ENCODE data around the gene PPP1CA.
"Not testable (repeated sequence)": the region's sequence is repeated elsewhere in the genome, so short reads cannot be mapped to it uniquely, and the experiment has no call there.

Gene PPP1CA

DNA sequence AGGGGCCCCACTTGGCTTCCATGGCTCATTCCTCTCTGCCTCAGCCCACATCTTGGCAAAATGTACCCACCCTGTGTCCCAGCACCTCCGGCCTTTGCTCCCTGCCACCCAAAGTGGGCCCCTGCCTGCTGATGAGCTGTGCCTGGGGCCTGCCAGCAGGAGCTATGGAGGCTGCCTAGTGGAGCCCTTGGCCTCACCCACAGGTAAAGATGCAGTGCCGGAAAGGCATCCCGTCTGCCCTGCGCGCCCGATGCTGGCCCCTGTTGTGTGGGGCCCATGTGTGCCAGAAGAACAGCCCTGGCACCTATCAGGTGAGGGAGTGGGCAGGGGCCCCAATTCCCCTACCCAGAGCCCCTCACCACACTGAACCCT lies 3.5 kb upstream of the PPP1CA start:
- Histone ChIP-seq H3K9ac (ENCODE audit: low read length) (no peak overlapping the region), H3K9me3 (ENCODE audit: control insufficient read depth, low read depth, low read length) (no peaks in the 10 kb centered on the region), H3K27me3 (ENCODE audit: control insufficient read depth, insufficient read depth, low read length) (no peaks in the 10 kb centered on the region)

DNA sequence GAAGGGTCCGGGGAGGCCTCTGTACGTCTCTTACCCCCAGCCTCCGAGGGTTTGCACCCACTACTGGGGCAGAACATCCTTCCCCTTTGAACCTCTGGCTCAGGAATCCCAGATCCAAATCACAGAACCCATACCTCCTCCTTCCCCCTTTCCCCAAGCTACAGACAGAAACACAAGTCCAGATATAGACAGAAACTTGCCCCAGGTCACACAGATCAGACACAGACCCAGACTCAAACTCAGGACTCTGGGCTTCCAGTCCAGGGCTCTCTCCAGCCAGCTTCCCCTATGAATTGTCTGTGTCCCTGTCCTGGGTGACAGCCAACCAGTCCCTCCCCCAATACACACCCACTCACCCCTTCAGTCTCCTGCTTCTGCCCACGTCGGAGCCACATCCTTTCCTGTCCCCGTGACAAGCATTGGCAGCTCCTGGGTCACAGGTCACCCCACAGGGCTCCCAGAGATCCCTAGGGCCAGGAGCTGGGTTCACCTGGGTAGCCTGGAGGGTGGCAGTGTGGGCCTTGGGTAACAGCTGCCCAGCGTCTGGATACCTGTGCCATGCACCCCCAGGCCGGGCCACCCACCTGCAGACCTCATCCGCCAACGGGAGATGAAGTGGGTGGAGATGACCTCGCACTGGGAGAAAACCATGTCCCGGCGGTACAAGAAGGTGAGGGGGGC lies 3.0 kb upstream of the PPP1CA start:
- Histone ChIP-seq H3K27ac (ENCODE audit: low read length) (no peak overlapping the region), H3K4me1 (ENCODE audit: control insufficient read depth, low read depth, low read length) (peaks cover 6% of the 10 kb centered on the region), H3K36me3 (ENCODE audit: control insufficient read depth, low read depth, low read length) (no peaks in the 10 kb centered on the region), H3K9me3 (ENCODE audit: control insufficient read depth, low read depth, low read length) (no peaks in the 10 kb centered on the region), H3K27me3 (ENCODE audit: control insufficient read depth, insufficient read depth, low read length) (no peaks in the 10 kb centered on the region), H3K9ac (ENCODE audit: low read length) (no peak overlapping the region), H3K4me3 (ENCODE audit: low read length) (no peak overlapping the region)

More for the DNA sequence above, 3.5 kb upstream of the PPP1CA start:
- no peak overlapping the region for H3K4me3 ChIP-seq (ENCODE audit: low read length)
- H3K36me3 ChIP-seq (ENCODE audit: control insufficient read depth, low read depth, low read length), result no peaks in the 10 kb centered on the region
- H3K4me1 ChIP-seq (ENCODE audit: control insufficient read depth, low read depth, low read length), result peaks cover 9% of the 10 kb centered on the region
- H3K27ac ChIP-seq (ENCODE audit: low read length), result no peak overlapping the region

DNA sequence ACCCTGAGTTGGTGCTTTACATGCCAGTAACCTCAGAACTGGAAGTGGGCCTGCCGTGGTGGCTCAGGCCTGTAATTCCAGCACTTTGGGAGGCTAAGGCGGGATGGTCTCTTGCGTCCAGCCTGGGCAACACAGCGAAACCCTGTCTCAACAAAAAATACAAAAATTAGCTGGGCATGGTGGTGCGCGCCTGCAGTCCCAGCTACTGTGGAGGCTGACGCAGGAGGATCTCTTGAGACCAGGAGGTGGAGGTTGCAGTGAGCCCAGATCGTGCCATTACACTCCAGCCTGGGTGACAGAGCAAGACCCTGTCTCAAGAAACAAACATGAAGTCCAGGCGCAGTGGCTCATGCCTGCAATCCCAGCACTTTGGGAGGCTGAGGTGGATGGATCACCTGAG lies 1.4 kb upstream of the PPP1CA start:
- H3K4me1 ChIP-seq (ENCODE audit: control insufficient read depth, low read depth, low read length); H3K9me3 ChIP-seq (ENCODE audit: control insufficient read depth, low read depth, low read length); H3K9ac ChIP-seq (ENCODE audit: low read length); H3K27me3 ChIP-seq (ENCODE audit: control insufficient read depth, insufficient read depth, low read length); H3K4me3 ChIP-seq (ENCODE audit: low read length); H3K27ac ChIP-seq (ENCODE audit: low read length): not testable (repeated sequence)
- H3K36me3 ChIP-seq (ENCODE audit: control insufficient read depth, low read depth, low read length), result peaks cover 13% of the 10 kb centered on the region

DNA sequence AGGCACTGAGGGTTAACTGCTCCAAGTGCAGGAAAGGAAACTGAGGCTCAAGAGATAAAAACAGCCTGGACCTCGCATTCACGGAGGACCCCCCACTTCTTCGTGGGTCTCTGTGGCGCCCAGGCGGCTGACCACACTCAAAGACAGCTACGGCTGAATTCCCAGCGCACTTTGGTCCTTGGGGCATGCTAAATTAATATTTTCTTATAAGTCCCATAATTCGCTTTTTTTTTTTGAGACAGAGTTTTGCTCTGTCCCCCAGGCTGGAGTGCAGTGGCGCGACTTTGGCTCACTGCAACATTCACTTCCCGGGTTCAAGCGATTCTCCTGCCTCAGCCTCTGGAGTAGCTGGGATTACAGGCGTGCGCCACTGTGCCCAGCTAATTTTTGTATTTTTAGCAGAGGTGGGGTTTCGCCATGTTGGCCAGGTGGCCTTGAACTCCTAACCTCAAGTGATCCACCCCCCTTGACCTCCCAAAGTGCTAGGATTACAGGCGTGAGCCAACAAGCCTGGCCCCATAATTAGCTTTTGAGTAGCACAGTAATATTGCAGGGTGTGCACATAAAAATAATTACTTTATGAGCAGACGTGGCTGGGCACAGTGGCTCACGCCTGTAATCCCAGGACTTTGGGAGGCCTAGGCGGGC lies 658 bp upstream of the PPP1CA start:
- not testable (repeated sequence) for H3K27me3 ChIP-seq (ENCODE audit: control insufficient read depth, insufficient read depth, low read length); H3K27ac ChIP-seq (ENCODE audit: low read length); H3K4me1 ChIP-seq (ENCODE audit: control insufficient read depth, low read depth, low read length); H3K9ac ChIP-seq (ENCODE audit: low read length); H3K9me3 ChIP-seq (ENCODE audit: control insufficient read depth, low read depth, low read length)
- peak overlapping the region; percentile 26 for H3K4me3 ChIP-seq (ENCODE audit: low read length)
- H3K36me3 ChIP-seq (ENCODE audit: control insufficient read depth, low read depth, low read length), result peaks cover 21% of the 10 kb centered on the region

DNA sequence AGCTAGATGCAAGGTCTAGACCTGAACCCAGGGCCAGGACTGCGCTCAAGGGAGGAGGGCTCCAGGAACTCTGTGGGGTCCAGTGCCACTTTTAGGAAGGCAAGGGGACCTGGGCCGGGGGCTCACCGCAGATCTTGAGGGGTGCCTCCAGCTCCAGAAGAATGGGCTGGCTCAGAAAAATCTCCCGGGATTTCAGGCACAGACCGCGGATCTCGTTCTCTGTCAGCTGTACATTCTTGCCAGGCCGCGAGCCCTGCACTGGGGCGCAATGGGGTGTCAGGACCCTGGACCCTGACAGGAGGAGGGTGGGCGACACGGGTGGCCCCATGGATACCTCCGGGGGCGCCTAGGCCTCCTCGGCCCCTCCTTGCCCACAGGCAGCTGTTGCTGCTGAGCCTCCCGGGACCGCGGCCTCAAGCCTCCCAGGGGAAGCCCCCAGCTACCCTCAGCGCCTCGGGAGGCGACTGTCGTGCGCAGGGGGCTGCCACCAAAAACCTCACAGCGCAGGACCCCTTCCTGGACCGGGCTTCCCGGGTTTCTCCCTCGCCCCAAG lies 640 bp downstream of the PPP1CA start:
- Histone ChIP-seq H3K9ac (ENCODE audit: low read length) (peak overlapping the region; percentile 67), H3K27me3 (ENCODE audit: control insufficient read depth, insufficient read depth, low read length) (no peaks in the 10 kb centered on the region), H3K4me1 (ENCODE audit: control insufficient read depth, low read depth, low read length) (peaks cover 5% of the 10 kb centered on the region), H3K27ac (ENCODE audit: low read length) (no peak overlapping the region), H3K4me3 (ENCODE audit: low read length) (peak overlapping the region; percentile 71), H3K36me3 (ENCODE audit: control insufficient read depth, low read depth, low read length) (peaks cover 23% of the 10 kb centered on the region), H3K9me3 (ENCODE audit: control insufficient read depth, low read depth, low read length) (no peaks in the 10 kb centered on the region)

DNA sequence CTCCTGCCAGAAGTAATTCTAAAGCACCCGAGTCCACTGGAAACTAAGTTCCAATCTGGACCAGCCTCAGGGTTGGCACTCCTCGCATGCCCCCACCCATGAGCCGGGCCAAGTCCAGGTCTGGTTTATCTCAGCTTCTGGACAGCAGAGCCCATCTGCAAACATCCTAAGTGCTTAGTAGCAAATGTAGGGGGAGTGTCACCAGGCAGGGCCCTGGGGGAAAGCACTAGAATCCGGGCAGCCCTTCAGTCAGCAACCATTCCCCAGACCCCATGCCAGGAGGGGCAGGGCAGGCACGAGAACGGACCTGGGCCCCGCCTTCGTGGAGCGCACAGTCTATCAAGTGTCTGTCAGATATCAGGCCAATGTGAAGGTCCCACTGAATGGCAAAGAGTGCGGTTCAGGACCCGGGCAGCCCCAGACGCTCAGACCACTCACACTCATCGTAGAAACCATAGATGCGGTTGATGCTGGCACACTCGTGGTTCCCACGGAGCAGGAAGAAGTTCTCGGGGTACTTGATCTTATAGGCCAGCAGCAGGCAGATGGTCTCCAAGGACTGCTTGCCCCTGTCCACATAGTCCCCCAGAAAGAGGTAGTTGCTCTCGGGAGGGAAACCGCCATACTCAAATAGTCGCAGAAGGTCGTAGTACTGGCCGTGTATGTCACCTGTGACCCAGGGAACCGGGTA lies 1.3 kb downstream of the PPP1CA start:
- Histone ChIP-seq H3K4me3 (ENCODE audit: low read length) (peak overlapping the region; percentile 71), H3K4me1 (ENCODE audit: control insufficient read depth, low read depth, low read length) (peaks cover 5% of the 10 kb centered on the region), H3K9ac (ENCODE audit: low read length) (peak overlapping the region; percentile 67), H3K27me3 (ENCODE audit: control insufficient read depth, insufficient read depth, low read length) (no peaks in the 10 kb centered on the region), H3K9me3 (ENCODE audit: control insufficient read depth, low read depth, low read length) (no peaks in the 10 kb centered on the region), H3K36me3 (ENCODE audit: control insufficient read depth, low read depth, low read length) (peaks cover 24% of the 10 kb centered on the region), H3K27ac (ENCODE audit: low read length) (no peak overlapping the region)

DNA sequence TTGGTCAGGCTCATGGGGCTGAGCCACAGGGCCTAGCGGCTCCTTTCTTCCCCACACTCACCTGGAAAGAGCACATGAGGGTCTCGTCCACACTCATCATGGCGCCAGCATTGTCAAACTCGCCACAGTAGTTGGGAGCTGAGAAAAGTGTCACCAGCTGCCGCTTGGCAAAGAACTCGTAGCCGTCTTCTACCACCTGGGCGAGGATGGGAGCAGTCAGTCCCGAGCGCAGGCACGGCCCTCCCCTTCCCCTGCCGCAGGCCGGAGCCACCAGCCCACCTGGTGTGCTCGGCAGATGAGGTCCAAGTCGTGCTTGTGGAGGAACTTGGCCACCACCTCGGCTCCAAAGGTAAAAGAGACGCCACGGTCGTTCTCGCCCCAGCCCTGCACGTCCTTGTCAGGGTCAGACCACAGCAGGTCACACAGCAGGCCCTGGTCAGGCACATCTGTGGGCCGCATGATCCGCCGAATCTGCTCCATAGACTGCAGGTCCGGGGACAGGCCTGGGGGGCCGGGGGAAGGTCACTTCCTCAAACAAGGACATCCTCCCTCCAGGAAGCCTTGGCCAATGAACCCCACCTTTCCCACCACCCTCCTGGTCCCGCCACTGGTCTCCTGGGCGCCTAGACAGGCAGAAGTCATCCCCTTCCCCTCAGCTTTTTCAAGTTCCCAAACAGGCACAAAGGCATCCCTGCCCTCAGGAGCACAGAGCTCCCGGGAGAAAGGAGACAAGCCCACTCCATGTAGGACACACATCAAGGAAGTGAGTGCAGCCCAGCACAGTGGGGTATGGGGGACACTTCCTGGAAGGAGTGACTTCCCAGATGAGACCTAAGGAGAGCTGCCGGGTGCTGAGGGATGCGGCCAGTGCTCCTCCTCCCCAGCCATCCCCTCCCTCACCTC lies 2.7 kb downstream of the PPP1CA start:
- peaks cover 24% of the 10 kb centered on the region for H3K36me3 ChIP-seq (ENCODE audit: control insufficient read depth, low read depth, low read length)
- H3K9ac ChIP-seq (ENCODE audit: low read length), result no peak overlapping the region
- no peak overlapping the region for H3K27ac ChIP-seq (ENCODE audit: low read length)
- no peaks in the 10 kb centered on the region for H3K9me3 ChIP-seq (ENCODE audit: control insufficient read depth, low read depth, low read length)
- H3K4me1 ChIP-seq (ENCODE audit: control insufficient read depth, low read depth, low read length), result peaks cover 5% of the 10 kb centered on the region
- H3K4me3 ChIP-seq (ENCODE audit: low read length), result no peak overlapping the region
- no peaks in the 10 kb centered on the region for H3K27me3 ChIP-seq (ENCODE audit: control insufficient read depth, insufficient read depth, low read length)

DNA sequence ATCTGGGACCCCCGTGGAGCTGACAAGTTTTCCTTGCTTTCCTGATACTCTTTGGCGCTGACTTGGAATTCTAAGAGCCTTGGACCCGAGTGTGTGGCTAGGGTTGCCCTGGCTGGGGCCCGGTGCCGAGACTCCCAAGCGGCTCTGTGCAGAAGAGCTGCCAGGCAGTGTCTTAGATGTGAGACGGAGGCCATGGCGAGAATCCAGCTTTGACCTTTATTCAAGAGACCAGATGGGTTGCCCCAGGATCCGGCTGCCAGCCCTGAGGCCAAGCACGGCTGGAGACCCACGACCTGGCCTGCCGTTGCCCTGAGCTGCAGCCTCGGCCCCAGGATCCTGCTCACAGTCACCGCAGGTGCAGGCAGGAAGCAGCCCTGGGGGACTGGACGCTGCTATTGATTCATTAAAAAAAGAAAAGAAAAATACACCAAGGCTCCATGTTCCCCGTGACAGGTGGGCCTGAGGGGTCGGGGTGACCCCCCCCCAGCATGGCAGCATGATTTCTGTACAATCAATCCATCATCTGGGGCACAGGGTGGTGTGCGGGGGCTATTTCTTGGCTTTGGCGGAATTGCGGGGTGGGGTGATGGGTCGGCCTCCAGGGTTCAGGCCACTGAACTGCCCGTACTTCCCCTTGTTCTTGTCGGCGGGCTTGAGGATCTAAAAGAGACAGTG lies 3.5 kb downstream of the PPP1CA start:
- Histone ChIP-seq H3K27ac (ENCODE audit: low read length) (no peak overlapping the region), H3K36me3 (ENCODE audit: control insufficient read depth, low read depth, low read length) (peaks cover 24% of the 10 kb centered on the region), H3K27me3 (ENCODE audit: control insufficient read depth, insufficient read depth, low read length) (no peaks in the 10 kb centered on the region), H3K9ac (ENCODE audit: low read length) (no peak overlapping the region), H3K4me1 (ENCODE audit: control insufficient read depth, low read depth, low read length) (peaks cover 5% of the 10 kb centered on the region), H3K9me3 (ENCODE audit: control insufficient read depth, low read depth, low read length) (no peaks in the 10 kb centered on the region), H3K4me3 (ENCODE audit: low read length) (no peak overlapping the region)

DNA sequence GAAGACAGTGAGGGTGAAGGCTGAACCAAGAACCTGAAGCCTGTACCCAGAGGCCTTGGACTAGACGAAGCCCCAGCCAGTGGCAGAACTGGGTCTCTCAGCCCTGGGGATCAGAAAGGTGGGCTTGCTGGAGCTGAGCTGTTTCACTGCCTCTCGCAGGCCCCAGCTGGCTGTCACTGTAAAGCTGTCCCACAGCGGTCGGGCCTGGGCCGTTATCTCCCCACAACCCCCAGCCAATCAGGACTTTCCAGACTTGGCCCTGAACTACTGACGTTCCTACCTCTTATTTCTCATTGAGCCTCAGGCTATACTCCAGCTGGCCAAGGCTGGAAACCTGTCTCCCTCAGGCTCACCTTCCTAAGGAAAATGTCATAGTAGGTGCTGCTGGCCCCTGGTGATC lies 4.1 kb downstream of the PPP1CA start:
- H3K27me3 ChIP-seq (ENCODE audit: control insufficient read depth, insufficient read depth, low read length), result peaks cover under 1% of the 10 kb centered on the region
- no peak overlapping the region for H3K4me3 ChIP-seq (ENCODE audit: low read length)
- peaks cover 5% of the 10 kb centered on the region for H3K4me1 ChIP-seq (ENCODE audit: control insufficient read depth, low read depth, low read length)
- peaks cover 24% of the 10 kb centered on the region for H3K36me3 ChIP-seq (ENCODE audit: control insufficient read depth, low read depth, low read length)
- no peaks in the 10 kb centered on the region for H3K9me3 ChIP-seq (ENCODE audit: control insufficient read depth, low read depth, low read length)
- no peak overlapping the region for H3K27ac ChIP-seq (ENCODE audit: low read length)
- H3K9ac ChIP-seq (ENCODE audit: low read length), result no peak overlapping the region

DNA sequence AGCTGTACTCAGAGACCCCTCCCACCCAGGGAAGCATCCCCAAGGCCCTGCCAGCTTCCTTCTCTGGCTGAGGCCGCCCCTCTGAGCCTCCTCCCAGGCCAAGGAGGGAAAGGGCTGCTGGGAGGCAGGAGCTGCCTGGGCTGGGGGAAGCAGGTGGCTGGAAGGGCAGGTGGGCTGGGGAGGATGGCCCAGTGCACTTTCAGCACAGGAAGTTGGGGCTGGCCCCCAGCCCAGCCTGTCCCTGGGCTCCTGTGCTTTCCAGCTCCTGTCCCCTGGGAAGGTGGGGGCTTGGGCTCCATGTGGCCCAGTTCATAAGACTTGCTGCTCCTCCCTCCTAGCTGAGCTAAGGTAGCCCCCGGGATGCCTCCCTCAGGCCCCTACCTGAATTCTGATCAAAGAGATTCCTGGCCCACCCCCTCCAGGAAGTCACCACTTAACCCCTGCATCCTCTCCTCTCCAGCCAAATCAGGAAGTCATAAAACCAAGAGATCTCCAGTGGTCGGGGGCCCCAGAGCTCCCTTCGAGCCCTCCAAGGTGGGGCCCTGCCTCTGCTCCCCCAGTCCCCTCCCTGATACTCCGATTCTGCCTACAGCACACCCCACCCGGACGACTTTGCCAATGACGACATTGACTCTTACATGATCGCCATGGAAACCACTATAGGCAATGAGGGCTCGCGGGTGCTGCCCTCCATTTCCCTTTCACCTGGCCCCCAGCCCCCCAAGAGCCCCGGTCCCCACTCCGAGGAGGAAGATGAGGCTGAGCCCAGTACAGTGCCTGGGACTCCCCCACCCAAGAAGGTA lies 4.9 kb downstream of the PPP1CA start:
- peaks cover 5% of the 10 kb centered on the region for H3K27me3 ChIP-seq (ENCODE audit: control insufficient read depth, insufficient read depth, low read length)
- no peaks in the 10 kb centered on the region for H3K4me1 ChIP-seq (ENCODE audit: control insufficient read depth, low read depth, low read length)
- H3K9ac ChIP-seq (ENCODE audit: low read length), result no peak overlapping the region
- H3K4me3 ChIP-seq (ENCODE audit: low read length), result no peak overlapping the region
- H3K36me3 ChIP-seq (ENCODE audit: control insufficient read depth, low read depth, low read length), result peaks cover 24% of the 10 kb centered on the region
- H3K9me3 ChIP-seq (ENCODE audit: control insufficient read depth, low read depth, low read length), result no peaks in the 10 kb centered on the region
- no peak overlapping the region for H3K27ac ChIP-seq (ENCODE audit: low read length)

All from iPS-18a (cell line).